NCI-H526 (cell line): ENCODE measurements around the gene ZNF780B.
"Not testable (repeated sequence)": the region's sequence is repeated elsewhere in the genome, so short reads cannot be mapped to it uniquely, and the experiment has no call there.

Source experiments
- DNase-seq, 2 experiments: peaks; one replicate each; lab custom pipeline; 2025; lab: John Stamatoyannopoulos, UW

ZNF780B gene

GRCh38 chr19:40038047-40038446, 18.0 kb downstream of the ZNF780B start:
- DNase-seq: not testable (repeated sequence)

- no peak for DNase-seq
These were observed 20.0 kb downstream of the ZNF780B start for GRCh38 chr19:40035996-40036395.

GRCh38 chr19:40033989-40034560, 22.0 kb downstream of the ZNF780B start:
- DNase-seq: no peak

DNA sequence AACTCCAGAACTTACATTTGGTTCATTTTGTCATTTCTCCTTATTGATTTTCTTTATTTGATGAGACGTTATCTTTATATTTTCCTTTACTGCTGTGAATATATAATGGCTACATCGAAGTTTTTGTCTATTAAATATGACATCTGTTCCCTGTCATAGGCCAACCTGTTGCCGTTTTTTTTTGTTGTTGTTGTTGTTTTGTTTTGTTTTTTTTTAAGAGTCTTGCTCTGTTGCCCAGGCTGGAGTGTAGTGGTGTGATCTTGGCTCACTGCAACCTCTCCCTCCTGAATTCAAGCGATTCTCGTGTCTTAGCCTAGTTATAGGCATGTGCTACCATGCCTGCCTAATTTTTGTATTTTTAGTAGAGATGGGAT, 29.4 kb downstream of the ZNF780B start:
- no peak for DNase-seq

- no peak for DNase-seq
These were observed 30.0 kb downstream of the ZNF780B start for GRCh38 chr19:40025938-40026596.

DNA sequence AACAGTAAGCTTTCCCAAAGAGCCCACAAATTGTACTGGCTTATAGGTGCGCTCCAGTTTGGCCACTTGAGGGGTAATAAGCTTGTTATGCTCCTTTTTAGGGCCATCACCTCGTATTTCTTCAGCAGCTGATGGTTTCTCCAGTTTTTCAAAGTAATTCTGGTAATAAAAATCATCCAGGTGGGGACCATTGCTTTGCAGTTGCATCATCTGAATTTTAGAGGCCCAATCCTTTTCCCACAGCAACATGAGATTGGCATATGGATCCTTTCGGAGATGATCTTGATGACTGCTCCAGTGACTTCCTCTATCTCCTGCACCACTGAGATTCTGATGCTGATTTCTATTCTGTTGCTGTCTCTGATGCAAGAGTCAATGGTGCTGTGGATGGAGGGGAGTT, 32.1 kb downstream of the ZNF780B start:
- no peak for DNase-seq

- no peak for DNase-seq
These were observed 42.0 kb downstream of the ZNF780B start for GRCh38 chr19:40013991-40014390.

GRCh38 chr19:40009674-40010073, 46.4 kb downstream of the ZNF780B start:
- DNase-seq: no peak

GRCh38 chr19:40006273-40006691, 49.7 kb downstream of the ZNF780B start:
- DNase-seq: no peak

- DNase-seq: no peak
These were observed 50.2 kb downstream of the ZNF780B start for GRCh38 chr19:40005691-40006272.

DNA sequence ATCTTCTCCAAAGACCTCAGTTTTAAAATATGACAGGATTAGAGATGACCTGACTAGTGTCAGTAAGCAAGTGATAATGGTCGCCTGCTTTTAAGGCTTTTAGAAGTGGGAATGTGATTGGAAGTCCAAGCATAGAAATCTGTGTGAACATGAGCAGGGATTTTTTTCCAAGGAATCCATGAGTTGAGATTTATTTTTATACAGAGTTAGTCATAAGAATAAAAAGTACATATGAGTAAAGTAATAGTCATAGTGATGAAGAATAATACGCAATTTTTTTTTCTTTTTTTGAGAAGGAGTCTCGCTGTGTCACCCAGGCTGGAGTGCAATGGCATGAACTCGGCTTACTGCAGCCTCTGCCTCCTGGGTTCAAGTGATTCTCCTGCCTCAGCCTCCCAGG, 57.5 kb downstream of the ZNF780B start:
- no peak for DNase-seq

DNA sequence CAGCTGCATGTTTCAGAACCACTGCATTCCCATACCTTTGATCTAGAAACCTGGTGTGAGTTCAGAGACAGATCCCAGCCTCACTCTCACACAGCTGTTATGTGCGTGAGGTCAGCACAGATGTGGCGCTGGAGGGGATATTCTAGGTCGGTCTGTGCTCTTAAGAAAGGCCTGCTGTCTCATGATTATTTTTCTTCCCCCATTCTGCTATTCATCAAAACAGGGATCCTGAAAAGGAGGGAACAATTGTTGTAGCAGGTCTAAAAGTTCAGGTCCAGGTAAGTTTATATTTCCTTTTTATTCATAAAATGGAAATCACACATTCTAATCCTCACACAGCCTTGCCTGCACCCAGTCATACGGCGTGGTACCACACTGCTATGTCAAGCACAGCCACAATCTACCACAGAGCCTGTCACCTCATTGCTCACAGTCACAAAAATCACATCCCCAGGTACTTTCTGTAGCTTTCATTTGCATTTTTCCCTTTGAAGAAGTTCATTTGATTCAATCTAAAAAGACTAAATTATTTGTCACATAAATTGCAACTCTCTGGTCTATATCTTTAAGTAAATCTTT, 58.3 kb downstream of the ZNF780B start:
- DNase-seq: no peak

DNA sequence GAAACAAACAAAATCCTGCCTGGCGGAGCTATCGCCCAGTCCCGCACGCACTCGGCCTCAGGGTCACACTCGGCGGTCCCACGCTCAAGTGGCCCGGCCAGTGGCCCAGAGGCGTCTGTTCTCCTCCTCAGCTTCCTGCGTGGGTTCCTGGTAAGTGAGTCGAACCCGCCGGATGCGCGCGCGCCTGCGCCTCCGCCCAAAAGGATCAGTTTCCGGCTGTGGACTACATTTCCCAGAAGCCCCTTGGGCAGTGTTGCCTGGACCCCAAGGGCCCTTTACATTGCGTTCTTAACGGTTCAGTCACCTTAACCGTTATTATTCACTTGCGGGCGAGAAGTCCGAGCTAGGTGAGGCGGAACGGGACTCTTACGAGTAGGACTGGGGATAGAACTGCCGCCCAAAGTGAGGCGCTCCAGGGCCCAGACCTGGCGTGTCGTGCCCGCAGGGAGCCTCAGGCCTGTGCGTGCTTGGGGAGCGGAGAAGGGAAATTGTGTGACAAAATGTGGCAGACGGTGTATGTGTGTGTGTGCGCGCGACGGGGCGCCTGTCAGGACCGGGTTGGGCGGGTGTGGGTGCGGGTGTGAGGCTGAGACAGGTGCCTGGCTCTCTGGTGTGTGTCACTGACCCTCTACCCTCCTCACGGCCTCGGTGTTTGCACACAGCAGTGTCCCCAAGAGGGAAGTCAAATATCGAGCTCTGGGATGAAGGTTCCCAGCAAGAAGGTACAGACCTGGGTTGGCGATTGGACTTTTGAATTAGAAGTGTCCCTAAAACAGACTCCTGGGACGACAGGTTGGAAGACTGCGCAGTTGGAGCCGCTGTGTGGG, 59.0 kb downstream of the ZNF780B start, which contains the start of gene ZNF546:
Gene ZNF546, plus strand, starts transcription at position 250 of the 827 bp plus-strand sequence. CDS start 1,267 bp downstream, outside the sequence.
- DNase-seq: peak; percentile 76 to 93

- peak; percentile 26 to 58 for DNase-seq
These were observed 59.7 kb downstream of the ZNF780B start for GRCh38 chr19:39996218-39996810.

DNA sequence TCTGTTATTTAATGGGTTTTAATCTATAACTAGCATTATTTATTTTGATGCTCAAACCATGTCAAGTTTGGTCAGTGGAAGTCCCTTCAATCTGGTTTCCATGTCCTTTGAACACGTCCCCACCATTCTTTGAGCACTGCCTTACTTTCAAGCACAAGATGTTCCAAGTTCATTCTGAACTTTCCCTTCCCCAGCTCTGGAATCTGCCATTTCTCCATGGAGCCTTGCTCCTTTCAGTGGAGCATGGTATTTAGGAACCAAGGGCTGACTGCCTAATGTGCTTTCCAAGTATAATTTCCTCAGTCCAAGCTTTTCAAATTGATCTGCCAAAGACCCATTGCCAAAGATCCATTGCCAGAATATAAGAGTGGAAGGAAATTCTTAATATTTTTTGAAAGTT, 60.2 kb downstream of the ZNF780B start:
- no peak for DNase-seq

DNA sequence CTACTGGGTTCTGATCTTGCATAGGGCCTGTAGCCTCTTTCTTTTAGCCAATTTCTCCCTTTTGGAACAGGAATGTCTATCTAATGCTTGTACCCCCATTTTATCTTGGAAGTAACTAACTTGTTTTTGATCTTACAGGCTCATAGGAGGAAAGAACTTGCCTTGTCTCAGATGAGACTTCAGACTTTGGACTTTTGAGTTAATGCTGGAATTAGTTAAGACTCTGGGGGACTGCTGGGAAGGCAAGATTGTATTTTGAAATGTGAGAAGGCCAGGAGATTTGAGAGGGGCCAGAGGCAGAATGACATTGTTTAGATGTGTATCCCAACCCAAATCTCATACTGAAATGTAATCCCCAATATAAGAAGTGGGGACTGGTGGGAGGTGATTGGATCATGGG, 61.7 kb downstream of the ZNF780B start:
- DNase-seq: no peak

DNA sequence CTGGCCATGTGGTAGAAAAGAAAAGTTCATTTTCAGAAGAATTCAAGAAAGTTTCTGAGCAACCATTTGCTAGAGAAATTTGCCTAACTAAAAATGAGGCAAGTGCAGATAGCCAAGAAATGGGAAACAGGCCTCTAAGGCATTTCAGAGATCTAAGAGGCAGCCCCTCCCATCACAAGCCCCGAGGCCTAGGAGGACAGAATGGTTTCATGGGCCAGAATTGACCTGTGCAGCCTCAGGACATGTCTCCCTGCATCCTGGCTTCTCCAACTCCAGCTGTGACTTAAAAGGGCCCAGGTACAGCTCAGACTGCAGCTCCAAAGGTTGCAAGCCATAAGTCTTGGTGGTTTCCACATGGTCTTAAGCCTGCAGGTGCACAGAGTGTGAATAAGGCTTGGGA, 62.4 kb downstream of the ZNF780B start:
- no peak for DNase-seq

GRCh38 chr19:39987596-39987995, 68.4 kb downstream of the ZNF780B start:
- no peak for DNase-seq

DNA sequence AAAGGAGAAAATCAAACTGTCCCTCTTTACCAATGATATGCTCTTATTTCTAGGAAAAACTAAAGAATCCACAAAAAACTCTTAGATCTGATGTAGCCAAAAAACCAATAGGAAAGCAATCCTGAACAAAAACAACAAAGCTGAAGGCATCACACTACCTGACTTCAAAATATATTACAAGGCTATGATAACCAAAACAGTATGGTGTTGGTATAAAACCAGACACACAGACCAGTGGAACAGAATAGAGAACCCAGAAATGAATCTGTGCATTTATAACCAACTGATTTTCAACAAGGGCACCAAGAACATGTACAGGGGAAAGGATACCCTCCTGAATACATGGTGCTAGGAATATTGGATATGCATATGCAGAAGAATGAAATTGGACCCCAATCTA, 68.9 kb downstream of the ZNF780B start:
- no peak for DNase-seq

DNA sequence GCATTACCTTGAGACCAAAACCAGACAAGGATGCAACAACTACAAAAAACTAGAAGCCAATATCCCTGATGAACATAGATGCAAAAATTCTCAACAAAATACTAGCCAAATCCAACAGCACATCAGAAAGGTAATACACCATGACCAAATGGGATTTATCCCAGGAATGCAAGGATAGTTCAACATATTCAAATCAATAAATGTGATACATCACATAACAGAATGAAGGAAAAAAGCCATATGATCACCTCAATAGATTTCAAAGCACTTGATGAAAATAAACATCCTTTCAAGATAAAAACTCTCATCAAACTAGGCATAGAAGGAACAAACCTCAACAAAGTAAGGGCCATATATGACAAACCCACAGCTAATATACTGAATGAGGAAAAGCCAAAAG, 69.4 kb downstream of the ZNF780B start:
- DNase-seq: no peak

- DNase-seq: no peak
These were observed 72.2 kb downstream of the ZNF780B start for GRCh38 chr19:39983695-39984300.
